22Rv1 (cell line): Measurements from ENCODE around the gene ACOX3.

Experiments used
- H3K27ac ChIP-seq: fragments of 450-650 bp; 2 replicates; pipeline ENCODE4 v1.5.1; 2017
- CTCF ChIP-seq: fragments of 450-650 bp; IDR thresholded peaks from 2 replicates; pipeline ENCODE4 v1.5.1; 2017; ENCODE audit warnings: mild to moderate bottlenecking
- ZFX ChIP-seq: fragments of 450-650 bp; IDR thresholded peaks from 2 replicates; pipeline ENCODE4 v1.6.1; 2017; ENCODE audit warnings: antibody characterized with exemption, borderline replicate concordance

The ACOX3 gene

GRCh38 chr4:8381814-8382581 lies 58.5 kb downstream of the ACOX3 start:
- TF ChIP-seq CTCF (no peak), ZFX (no peak)
- H3K27ac ChIP-seq, result no peak overlapping the region

DNA sequence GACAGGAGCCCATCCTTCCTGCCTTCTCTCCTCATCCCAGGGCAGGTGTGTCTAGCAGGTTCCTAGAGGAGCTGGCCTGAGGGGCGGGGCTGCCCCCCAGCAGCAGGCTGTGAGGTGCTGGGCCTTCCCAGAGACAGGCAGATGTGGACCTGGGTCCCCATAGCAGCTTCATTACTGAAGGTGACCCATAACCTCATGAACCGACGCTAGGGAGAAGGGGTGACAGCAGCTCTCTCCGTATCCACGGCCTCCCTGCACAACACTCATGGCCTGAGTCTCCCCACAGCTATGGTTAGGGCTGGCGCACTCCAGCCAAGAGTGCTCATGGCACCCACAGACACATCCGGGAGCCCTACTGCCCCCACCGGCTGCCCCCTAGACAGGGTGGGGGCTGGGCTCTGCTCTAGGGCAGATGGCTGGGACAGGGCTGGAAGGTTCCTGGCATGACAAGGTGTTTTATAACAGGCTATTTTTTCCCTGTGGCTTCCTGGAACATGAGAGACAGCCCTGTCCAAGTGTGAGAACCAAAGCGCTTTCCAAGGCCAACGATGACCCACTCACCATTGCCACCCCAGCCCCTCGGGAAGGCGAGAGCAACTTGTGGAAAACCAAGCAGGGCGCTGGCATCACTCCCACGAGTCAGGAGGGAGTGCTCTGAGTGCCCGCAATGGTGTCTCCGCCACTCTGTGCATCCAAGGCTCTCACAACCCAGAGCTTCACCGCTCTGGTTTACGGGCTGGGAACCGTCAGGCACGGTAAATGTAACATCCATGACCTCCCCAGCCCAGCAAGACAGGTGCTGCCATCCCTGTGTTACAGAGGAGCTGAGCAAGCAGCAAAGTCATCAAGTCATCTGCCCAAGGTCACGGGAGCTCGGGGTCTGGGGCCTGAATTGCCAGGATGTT lies 59.8 kb downstream of the ACOX3 start:
- no peak for TF ChIP-seq CTCF
- no peak for TF ChIP-seq ZFX
- H3K27ac ChIP-seq, result no peak overlapping the region

- no peak overlapping the region for H3K27ac ChIP-seq
- no peak for TF ChIP-seq ZFX
- no peak for TF ChIP-seq CTCF
These were observed 60.8 kb downstream of the ACOX3 start for GRCh38 chr4:8379771-8380170.

DNA sequence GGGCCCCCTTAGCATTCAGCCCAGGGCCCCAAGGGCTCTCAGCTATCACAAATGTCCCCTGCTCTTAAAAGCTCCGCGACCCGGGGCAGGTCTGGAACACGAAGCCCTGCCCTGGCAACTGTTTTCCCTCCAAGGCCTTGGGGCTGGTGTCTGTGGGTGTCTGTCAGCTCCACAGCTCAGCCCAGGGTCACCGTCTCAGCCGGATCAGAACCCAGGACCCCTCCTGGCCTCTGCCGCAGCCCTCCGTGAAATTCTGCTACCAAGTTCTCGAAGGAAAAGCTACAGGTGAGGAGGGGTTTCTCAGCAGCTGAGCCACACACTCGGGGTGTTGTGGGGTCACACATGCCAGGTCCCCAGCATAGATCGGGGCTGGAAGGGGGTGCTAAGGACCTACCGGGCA lies 61.2 kb downstream of the ACOX3 start:
- TF ChIP-seq CTCF, result no peak
- no peak for TF ChIP-seq ZFX
- no peak overlapping the region for H3K27ac ChIP-seq

GRCh38 chr4:8378776-8379175 lies 61.7 kb downstream of the ACOX3 start:
- no peak overlapping the region for H3K27ac ChIP-seq
- TF ChIP-seq ZFX (no peak), CTCF (no peak)

GRCh38 chr4:8378101-8378724 lies 62.3 kb downstream of the ACOX3 start:
- TF ChIP-seq ZFX (no peak), CTCF (no peak)
- H3K27ac ChIP-seq, result no peak overlapping the region
